Gastroesophageal sphincter (tissue), 3 donors: ENCODE measurements around the gene RXFP2.

Experiments used
- EP300 ChIP-seq: sonication (generic); formaldehyde crosslinking; IDR thresholded peaks from one replicate; pipeline ENCODE4 v1.6.1; 2017; ENCODE audit warnings: antibody characterized with exemption, mild to moderate bottlenecking
- POLR2A ChIP-seq, 2 donors: fragments of 450-650 bp; IDR thresholded peaks; one replicate each; pipeline ENCODE4 v1.6.1; 2017; ENCODE audit warnings: antibody characterized with exemption in 2 of 2, mild to moderate bottlenecking in 2 of 2, moderate library complexity in 1 of 2
- POLR2AphosphoS5 ChIP-seq: sonication (generic); formaldehyde crosslinking; IDR thresholded peaks from one replicate; pipeline ENCODE4 v1.6.1; 2017; ENCODE audit warnings: antibody characterized with exemption
- TF ChIP-seq, protein P1 (sequence below), 4 experiments: fragments of 200-600 bp in 2 of 4; fragments of 450-650 bp in 2 of 4; sonication (generic) in 1 of 4; IDR thresholded peaks; one replicate each; pipeline ENCODE4 v1.5.1; 2017 to 2019; ENCODE audit warnings: antibody characterized with exemption in 4 of 4, mild to moderate bottlenecking in 2 of 4, moderate library complexity in 2 of 4

DNA sequence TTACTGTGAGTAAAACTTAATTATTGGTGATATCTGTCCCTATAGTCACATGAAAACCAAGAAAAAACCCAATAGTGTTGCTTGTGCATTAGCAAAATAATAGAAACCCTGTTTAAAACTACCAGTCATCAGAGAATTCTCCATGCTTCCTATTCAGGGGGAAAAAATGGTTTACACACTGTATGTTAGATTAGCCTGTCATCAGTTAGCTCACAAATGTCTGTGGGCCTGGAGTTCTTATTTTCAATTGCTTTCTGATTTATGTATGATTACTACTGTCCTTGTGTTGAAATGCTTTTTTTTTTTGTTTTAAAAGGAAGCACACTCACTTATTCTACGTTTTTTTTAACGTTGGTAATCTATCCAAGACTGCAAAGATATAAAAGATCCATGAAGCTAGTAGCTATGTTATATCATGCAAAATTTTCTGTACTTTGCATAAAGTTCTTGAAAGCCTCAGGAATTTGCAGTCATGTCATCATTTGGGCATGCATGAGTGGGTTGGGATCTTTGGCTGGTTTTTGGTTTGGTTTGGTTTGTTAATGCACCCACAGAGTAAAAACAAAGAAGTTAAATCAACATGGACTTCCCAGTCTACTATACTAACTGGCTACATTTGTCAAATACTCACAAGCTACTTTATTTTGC lies 25.9 kb downstream of the RXFP2 start:
- TF ChIP-seq, protein P1, sequence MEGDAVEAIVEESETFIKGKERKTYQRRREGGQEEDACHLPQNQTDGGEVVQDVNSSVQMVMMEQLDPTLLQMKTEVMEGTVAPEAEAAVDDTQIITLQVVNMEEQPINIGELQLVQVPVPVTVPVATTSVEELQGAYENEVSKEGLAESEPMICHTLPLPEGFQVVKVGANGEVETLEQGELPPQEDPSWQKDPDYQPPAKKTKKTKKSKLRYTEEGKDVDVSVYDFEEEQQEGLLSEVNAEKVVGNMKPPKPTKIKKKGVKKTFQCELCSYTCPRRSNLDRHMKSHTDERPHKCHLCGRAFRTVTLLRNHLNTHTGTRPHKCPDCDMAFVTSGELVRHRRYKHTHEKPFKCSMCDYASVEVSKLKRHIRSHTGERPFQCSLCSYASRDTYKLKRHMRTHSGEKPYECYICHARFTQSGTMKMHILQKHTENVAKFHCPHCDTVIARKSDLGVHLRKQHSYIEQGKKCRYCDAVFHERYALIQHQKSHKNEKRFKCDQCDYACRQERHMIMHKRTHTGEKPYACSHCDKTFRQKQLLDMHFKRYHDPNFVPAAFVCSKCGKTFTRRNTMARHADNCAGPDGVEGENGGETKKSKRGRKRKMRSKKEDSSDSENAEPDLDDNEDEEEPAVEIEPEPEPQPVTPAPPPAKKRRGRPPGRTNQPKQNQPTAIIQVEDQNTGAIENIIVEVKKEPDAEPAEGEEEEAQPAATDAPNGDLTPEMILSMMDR (IDR thresholded peaks at IDR 0.05) = no peak
- TF ChIP-seq POLR2AphosphoS5 (no peak), EP300 (no peak), POLR2A (IDR thresholded peaks at IDR 0.05) (no peak)
